GM19239 (cell line): ENCODE results near the gene SLC22A4.

Experiments used
- DNase-seq: peaks from one replicate; pipeline ENCODE4 v3.0.0; 2011; ENCODE audit warnings: low spot score; ENCODE audit not compliant: insufficient read length
- FAIRE-seq: peaks from 2 replicates; lab custom pipeline; 2011; peaks lifted over from hg19 to GRCh38; lab: Jason Lieb, UNC

Gene SLC22A4

DNA sequence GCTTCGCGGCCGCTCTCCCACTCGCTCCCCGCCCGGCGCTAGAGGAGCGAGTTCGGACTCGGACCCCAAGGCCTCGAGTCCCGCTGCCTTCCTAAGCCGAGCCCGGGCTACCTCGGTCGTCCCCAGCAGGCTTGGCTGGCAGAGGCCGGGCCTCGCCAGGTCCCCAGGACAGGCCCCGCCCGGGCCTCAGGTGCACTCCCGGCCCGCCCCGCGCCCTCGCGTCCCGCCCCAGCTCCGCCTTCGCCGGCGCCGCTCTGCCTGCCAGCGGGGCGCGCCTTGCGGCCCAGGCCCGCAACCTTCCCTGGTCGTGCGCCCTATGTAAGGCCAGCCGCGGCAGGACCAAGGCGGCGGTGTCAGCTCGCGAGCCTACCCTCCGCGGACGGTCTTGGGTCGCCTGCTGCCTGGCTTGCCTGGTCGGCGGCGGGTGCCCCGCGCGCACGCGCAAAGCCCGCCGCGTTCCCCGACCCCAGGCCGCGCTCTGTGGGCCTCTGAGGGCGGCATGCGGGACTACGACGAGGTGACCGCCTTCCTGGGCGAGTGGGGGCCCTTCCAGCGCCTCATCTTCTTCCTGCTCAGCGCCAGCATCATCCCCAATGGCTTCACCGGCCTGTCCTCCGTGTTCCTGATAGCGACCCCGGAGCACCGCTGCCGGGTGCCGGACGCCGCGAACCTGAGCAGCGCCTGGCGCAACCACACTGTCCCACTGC, 75.4 kb downstream of the SLC22A4 start, which contains the start of gene SLC22A5:
Gene SLC22A5 (plus strand): TSS at position 237 of the 707 bp plus-strand sequence. CDS start 263 bp downstream, at position 500.
- DNase-seq (peak; percentile 63), FAIRE-seq (peak; percentile 14)

DNA sequence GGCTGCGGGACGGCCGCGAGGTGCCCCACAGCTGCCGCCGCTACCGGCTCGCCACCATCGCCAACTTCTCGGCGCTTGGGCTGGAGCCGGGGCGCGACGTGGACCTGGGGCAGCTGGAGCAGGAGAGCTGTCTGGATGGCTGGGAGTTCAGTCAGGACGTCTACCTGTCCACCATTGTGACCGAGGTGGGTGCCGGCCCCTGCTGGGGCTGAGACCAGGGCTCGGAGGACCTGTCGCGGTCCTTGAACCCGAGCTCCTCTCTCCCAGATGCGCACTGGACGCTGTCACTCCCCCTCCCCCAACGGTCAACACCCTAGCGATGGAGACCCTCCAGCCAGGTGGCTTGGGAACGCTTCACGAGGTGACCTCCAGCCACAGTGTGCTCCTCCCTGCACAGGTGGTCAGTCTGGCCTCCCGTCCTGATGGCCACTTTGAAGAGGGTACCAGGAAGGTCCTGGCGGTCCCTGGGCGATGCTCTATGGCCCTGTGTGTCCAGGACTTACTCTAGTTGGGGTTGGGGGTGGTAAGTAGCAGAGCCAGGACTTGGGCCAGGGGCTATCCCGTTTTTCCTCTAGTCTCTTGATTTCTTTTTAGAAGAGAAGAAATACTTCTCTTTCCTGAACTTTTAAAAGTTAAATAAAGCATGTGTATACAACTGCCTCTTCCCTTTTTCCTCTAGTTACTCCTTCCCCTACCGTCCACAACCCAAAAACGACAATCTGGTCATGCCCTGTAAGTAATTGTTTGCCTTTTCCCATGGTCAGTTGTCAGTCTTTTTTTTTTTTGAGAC, 76.2 kb downstream of the SLC22A4 start:
- DNase-seq (no peak), FAIRE-seq (no peak)

DNA sequence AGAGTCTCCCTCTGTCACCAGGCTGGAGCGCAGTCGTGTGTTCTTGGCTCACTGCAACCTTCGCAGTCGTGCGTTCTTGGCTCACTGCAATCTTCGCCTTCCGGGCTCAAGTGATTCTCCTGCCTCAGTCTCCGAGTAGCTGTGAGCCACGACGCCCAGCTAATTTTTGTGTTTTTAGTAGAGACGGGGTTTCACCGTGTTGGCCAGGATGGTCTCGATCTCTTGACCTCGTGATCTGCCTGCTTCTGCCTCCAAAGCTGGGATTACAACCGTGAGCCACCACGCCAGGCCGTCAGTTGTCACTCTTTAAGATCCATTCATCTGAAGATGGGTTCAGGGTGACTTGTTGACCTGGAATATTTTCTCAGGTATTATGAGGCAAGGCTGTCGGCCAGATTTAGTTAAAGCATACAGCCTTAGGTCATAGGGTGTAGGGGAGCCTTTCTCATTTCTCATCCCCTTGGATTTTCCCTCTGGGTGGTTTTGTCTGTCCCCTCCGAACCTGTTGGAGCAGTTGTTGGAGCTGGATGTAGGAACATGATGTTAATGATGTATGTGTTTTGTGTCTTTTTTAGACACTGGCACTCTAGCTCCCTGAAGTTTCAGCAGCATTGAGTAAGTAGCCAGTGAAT, 76.9 kb downstream of the SLC22A4 start:
- FAIRE-seq (no peak), DNase-seq (no peak)

DNA sequence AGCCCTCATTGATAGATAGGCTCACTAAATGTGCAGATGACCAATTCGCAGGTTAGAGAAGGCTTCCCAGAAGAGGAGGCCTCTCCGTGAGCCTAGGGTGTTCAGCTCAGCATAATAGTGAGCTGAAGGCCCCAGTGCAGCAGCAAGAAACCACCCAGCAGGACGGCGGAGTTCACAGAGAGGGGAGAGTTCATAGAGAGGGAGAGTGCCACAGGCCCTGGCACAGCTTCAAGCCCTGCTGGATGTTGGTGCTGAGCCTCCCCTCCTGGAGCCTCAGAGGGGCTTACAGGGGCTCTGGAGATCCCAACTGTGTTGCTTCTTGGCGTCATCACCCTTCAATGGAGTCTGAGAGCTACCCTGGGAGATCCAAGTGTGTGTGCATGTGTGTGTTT, 77.4 kb downstream of the SLC22A4 start:
- no peak for FAIRE-seq

DNA sequence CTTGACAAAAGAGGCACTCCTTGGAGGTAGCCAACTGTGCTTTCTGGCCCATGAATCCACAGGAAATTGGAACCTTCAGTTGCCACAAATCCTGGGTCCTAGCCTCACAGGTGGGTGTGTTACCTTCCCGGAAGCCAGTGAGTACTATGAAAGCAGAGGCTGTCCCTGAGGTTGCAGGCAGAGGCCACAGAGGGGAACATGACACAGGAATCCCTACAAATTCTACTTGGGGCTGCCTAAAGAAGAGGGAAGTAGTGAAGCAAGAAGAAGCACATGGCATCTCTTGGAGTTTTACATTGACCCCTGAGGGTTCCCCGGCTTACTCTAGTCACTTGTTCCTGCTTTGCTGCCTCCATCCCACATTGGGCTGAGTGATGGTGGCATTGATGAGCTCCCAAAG, 77.9 kb downstream of the SLC22A4 start:
- FAIRE-seq (no peak), DNase-seq (no peak)

More for the DNA sequence above, 77.4 kb downstream of the SLC22A4 start:
- DNase-seq = no peak

DNA sequence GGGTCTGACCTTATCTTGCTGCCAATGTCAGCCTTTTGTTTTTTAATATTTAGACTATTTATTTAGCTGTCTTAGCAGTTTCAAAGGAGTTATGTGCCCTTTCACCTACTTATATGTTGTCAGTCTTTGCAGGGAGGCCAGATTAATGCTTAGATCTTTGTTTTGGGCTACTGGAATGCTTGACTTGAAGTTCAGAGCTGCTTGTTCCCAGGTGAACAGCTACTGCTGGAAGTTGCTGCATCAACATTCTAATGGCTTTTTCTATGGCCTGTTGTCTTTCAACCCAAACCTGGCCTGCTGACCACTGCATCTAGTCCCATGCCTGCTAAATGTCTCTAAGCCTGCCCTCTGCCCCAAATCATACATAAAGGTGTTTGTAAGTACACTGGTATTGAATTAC, 78.3 kb downstream of the SLC22A4 start:
- FAIRE-seq (no peak), DNase-seq (no peak)

DNA sequence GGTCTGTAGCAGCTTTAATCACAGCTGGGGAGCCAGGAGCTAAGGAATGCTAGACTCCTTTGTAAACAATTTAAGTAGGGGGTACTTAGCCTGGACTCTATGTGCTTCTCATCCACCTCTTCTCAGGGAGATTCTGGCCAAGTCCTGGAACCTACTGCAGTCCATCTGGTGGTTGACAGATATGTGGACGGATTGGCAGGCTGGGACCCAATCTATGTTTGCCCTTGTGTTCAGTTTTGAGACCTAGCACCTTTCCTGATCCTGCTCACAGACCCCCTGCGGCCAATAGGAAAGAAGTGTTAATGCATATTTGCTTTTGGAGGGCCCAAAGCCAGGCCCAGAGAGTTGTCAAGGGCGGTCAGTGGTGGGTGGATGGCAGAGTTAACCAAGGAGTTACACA, 81.8 kb downstream of the SLC22A4 start:
- DNase-seq = no peak
- FAIRE-seq = no peak

DNA sequence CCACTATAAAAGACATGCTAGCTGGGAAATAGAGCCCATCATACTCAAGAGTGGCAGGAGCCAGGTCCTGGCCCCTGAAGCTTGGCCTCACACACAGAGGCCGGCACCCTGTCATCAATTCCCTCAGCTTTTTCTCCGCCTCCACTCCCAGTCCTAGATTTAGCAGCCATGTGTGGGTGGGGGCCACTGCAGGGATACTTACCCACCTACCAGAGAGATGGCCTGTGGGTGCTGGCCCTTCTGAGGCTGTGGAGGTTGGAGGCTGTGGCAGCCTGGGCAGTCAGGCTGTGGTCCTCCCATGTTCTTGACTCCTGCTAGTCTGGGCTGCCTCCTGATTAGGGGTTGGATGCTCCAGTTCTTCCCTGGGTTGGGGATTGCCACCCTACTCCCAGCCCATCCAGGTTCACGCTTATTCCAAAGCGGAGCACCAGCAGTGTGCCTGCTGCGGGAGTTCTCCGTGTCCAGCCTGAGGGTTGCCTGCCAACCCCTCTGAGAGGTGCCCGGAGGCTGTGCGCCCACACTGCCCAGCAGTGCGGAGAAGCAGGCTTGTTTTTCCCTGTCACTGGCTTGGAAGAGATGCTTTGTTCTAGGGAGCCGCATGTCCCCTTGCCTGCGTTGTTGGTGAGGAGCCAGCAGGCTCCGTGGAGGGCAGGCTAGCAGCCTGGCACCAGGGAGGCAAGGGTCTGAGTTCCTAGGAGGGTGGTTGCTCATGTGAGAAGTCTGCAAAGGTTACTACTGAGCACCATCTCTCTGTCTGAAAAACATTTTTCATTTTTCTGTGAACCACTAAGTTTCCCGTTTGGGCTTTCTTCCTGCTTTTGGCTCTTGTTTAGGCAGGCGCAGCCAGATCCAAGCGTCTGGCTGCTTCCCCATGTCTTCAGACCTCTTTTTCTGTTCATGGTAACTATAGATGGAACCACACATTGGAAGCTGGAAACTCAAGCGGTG, 82.8 kb downstream of the SLC22A4 start:
- no peak for FAIRE-seq
- DNase-seq = no peak

DNA sequence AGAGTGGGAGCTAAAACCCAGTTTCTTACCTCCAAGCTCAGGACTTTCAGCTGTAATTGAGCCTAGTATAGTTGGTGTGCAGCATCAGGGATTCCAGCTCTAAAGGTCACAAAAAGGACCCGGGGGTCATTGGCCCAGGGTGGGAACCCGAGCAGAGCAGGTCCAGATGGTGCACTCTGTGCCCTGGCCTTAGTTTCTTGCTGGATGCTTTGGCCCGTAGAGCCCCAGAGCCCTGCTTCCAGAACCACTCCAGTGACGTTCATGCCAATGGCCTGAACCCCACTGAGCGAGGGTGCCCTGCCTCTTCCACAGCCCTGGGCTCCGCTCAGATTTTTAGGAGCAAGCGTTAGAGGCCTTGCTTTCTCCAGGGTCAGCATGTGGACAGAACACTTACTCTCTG, 83.5 kb downstream of the SLC22A4 start:
- no peak for FAIRE-seq
- DNase-seq = no peak

DNA sequence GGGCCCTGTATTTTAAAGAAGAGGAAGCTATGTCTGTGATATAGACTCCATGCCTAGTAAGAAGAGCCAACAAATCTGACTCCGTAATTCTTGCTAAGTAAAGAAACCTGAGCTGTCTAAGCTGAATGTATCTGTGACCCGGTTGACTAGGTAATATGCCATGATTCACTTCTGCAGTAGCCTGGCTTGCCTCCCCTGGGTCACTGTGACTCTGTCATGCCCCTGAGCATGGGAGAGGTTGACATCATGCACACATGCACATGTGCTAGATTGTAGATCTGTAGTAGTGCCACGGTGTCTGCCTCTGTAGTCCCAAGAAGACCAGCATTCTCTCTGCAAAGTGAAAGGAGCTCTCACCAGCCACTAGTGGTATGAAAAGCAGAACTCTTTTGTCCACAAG, 84.4 kb downstream of the SLC22A4 start:
- DNase-seq = no peak
- no peak for FAIRE-seq

DNA sequence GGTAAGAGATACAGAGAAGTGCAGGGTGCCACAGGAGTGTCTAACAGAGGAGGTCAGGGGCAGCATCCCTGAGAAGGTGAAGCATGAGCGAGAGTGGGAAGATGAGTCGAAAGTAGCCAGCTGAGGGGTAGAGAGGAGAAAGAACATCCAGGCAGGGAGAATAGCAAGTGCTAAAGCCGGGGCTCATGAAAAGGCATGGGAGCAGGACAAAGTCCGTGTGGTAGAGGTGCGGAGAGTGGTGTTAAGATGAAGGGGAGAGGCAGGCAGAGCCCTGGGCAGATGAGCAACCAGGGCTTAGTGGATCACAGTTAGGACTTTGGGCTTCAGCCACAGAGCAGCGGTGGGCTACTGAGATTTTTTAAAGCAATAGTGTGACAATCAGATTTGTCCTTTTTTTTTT, 85.9 kb downstream of the SLC22A4 start:
- FAIRE-seq = no peak
- DNase-seq = no peak

DNA sequence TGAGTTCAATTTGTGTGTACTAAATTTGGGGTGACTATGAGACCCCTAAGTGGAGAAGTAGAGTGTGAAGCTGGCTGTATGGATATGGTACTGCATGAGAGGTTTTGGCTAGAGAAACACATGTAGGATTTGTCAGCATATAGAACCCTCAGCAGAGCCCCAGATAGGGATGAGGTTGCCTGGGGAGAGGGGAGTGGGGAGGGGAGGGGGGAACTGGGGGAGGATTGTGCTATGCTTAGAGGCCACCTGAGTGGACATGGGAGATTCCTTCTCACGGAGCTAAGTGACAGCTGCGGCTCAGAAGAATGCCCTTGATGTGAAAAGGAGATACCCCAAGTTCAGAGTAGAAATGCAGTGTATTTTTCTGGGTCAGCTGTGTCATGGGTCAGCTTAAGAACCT, 86.5 kb downstream of the SLC22A4 start:
- FAIRE-seq (no peak), DNase-seq (no peak)

DNA sequence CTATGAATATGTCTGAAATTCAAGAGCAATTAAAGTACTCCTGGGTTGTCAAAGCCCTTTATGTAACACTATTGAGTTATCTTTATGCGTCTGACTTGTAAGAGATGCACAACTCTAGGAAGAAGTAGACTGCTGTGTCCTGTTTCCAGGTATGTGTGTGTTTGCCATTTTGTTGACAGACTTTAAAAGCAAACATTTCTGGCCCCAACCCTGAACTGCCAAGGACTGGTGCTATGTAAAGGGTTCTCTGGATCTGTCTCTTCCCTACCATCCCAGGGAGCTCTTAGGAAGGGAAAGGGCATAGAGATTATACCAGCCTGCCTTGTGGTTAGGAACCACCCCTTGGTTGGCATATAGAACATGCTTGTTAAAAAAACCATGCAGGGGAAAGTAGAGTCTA, 87.4 kb downstream of the SLC22A4 start:
- no peak for DNase-seq
- no peak for FAIRE-seq

DNA sequence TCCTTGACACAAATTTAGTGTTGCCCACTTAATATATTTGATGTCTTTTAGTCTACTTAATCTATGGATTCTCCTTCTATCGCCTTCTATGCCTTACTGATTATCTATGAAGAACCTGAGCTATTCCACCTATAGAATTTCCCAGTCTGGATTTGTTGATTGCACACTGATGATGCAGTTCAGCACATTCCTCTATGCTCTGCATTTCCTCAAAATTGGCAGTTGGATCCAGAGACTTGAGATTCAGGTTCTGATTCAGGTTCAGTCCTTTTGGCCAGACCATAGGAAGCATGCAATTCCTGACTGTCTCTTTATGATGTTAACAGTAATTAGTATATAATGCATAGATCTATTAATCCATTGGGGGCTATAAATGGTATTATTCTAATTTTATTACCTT, 89.1 kb downstream of the SLC22A4 start:
- FAIRE-seq = no peak

DNA sequence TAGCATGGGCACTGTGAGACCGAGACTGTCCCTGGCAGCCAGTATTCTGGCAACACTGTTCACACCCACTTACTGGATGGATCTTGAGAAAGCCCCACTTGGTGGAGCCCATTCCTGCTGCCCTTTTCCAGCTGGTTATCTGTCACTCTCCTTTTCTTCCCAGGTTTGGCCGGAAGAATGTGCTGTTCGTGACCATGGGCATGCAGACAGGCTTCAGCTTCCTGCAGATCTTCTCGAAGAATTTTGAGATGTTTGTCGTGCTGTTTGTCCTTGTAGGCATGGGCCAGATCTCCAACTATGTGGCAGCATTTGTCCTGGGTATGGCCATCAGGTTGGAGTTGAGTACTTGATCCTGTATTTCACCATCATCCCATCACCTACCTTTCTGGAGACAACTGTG, 89.8 kb downstream of the SLC22A4 start:
- DNase-seq (no peak), FAIRE-seq (no peak)

More for the DNA sequence above, 89.1 kb downstream of the SLC22A4 start:
- DNase-seq = no peak

DNA sequence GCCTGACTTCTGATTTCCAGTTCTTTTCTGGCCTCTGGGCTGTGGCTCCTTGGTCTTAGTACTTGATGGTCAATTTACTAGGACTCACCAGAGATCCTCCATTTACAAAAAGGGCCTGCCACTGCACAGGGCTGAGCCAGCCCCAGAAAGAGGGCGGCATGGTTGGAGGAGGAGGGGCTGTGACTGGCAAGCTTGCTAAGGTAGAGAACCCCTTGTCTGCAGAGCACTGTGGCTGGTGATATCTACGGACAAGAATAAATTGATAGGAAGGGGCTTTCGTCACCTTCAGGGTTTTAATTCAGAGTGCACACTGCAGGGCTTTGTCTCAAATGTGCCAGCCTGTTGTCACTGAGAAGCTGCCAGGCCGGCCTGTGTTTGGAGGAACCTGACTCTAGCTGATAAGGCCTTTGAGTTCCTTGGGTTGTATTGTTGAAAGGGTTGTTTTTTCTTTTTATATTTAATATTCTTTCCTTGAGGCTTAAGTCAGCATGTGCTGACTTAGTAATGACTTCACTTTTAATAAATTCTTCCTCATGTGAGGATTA, 90.4 kb downstream of the SLC22A4 start:
- FAIRE-seq (no peak), DNase-seq (no peak)

DNA sequence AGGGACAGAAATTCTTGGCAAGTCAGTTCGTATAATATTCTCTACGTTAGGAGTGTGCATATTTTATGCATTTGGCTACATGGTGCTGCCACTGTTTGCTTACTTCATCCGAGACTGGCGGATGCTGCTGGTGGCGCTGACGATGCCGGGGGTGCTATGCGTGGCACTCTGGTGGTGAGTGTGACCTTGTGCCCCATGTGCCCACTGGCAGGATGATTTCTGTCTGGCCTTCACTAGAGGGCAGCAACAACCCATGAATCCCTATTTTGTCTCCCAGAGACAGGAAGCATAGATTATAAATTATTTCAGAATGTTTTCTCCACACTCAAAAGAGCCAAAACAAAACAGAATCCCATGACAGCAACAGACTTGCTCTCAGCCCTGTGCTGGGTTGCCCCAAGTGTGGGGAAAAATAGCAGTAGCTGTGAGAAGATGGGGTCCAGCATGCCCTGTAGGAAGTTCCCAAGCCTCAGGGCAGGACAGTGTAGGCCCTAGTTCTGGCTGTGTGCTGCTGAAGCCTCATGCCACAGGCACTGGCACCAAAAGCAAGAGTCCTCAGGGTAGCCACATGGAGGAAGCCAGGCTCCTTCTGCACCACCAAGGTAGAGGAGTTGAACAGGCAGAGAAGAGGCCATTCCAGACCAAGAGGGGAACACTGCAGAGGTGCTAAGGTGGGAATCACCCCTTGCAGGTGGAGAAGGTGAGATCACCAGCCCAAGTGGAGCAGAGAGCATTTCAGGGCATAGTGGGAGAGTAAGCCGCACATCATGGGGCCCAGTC, 91.3 kb downstream of the SLC22A4 start:
- FAIRE-seq (peak; percentile 84), DNase-seq (peak; percentile 54)

DNA sequence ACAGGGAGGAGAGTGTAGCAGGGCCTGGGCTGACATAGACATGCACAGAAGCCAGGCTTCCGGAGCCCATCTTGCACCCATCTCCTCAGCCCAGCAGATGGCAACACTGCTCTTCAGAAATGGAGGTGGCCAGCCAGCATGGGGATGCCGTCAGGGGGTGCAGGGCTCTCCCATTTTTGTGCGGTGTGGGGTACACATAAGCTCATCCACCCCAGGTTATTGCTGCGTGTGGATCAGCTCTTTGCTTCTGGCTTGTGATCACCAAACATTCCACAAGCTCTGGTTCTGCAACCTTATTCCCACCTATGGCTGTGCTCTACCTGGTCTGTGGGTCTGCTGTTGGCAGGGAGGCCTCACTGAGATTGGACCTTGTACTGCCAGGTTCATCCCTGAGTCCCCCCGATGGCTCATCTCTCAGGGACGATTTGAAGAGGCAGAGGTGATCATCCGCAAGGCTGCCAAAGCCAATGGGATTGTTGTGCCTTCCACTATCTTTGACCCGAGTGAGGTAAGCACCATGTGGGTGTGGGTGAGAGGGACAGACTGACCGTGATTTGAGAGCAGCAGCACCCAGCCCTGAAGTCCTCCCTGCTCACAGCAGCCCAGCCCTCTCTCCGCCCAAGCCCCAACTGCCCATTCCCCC, 92.6 kb downstream of the SLC22A4 start:
- peak; percentile 51 for DNase-seq

More for the DNA sequence above, 92.6 kb downstream of the SLC22A4 start:
- FAIRE-seq = peak; percentile 87
